Measurements from ENCODE around the gene SLC10A4.

The SLC10A4 gene

DNA sequence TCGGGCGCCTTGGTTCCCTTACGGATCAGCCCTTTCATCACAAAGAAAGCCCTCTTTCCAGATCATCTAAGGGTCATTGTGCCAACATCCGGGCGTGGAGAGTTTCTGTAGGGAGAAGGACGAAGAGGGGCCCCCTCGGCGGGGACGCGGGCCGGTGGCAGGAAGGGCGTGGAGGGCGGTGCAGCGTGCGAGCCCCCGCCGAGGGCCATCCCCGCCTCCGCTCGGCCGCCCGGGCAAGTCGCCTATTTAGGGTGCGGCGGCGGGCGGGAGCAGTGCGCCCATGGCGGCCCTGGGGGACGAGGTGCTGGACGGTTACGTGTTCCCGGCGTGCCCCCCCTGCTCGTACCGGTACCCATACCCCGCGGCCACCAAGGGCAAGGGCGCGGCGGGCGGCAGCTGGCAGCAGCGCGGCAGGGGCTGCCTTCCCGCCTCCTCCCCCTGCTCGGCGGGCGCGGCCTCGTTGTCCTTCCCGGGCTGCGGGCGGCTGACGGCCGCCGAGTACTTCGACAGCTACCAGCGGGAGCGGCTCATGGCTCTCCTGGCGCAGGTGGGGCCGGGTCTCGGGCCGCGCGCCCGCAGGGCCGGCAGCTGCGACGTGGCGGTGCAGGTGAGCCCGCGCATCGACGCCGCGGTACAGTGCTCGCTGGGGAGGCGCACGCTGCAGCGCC, 7.0 kb downstream of the SLC10A4 start, which contains the start of gene ZAR1:
Gene ZAR1 (plus strand): TSS at position 241 of the 668 bp plus-strand sequence. CDS start 40 bp downstream, at position 281.
- no peak for DNase-seq

DNA sequence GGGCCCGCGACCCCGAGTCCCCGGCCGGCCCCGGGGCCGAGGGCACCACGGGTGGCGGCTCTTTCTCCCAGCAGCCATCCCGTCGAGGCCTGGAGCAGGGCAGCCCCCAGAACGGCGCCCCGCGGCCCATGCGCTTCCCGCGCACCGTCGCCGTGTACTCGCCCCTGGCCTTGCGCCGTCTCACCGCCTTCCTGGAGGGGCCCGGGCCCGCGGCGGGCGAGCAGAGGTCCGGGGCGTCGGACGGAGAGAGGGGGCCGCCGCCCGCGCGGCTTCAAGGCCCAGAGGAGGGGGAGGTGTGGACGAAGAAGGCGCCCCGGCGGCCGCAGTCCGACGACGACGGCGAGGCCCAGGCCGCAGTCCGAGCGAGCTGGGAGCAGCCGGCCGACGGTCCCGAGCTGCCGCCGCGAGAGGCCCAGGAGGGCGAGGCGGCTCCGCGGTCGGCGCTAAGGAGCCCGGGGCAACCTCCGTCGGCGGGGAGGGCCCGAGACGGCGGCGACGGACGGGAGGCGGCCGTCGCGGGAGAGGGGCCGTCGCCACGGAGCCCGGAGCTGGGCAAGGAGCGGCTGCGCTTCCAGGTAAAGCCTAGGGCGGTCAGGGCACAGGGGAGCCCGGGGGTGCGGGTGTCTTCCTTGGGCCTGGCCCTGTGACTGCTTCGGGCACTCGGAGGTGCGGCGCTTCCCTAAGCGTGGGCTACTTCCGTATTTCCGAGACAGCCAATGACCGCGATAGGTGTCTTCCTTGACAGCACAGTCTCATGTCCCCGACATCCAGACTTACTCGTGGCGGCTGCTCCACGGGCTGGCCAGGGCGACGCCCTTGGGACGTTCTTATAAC, 7.8 kb downstream of the SLC10A4 start:
- DNase-seq, result no peak

DNA sequence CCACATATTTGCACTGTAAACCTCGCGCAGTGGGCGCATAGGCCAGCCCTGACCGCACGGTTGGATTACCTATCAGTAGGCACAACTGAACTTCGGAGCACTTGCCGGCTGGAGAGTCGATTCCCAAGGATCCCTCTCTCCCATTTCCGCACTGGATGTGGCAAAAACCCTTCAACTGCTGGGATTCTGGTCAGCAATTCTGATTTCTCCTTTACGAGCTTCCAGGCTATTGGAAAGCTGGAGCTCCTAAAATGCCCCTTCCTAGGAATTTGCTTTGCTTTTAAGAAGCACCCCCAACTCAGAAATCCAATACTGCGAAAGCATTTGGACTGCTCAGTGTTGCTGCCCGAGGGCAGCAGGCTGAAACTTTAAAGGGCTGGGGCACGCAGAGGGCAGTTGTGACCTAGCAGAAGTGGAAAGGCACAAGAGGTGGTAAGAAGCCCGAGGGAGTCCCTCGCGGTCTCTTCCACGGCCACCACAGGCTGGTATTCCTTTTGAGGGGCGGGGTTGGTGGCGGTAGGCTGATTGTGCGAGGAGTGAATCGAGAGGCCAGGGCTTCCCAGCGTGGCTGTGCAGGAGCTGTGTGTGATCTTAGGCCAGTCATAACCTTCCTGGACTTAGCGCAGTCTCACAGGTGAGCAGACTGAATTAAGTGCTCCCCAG, 8.5 kb downstream of the SLC10A4 start:
- DNase-seq, result no peak

DNA sequence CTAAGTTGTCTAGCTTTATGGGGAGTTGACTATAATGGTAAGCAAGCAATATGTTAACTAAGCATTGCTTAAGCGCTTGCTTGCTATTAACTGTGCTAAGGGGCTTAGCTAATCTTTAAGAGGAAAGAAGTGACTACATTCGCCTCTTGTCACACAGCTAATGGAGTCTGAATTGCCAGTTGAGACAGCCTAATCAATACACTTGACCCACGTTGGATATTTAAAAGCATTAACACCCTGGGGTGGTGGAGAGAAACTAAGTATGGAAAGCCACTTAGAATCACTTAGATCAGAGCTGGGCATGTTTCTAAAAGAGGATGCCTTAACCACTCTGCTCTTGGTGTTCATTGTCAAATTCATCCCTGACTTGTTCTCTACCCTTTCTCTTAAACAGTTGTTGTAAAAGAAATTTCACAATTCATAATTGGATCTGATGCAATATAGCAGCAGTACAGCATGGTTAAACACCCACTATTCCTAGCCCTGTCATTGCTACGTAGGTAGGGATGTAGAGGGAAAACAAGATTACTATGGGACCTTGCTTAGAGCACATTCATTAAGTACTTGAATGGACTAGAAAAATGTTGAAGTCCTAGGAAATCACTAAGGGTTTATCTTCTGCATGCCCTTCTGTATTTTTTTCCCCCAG, 10.4 kb downstream of the SLC10A4 start:
- no peak for DNase-seq

DNA sequence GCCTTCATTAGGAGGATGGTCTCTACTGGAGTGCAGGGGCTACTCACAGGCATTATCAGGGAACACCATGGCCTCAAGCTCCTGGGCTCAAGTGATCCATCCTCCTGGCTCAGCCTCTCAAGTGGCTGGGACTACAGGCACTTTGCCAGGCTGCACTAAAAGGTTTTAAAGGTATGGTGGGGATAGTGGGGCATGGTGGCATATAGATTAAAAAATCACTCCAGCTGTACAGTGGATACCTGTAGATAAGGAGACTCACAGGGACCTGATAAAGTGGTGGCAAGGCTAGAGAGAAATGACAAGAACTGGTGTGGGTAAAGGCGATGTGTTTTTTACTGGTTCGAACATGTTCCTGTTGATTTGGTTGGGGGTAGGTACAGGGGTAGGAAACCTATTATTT, 12.8 kb downstream of the SLC10A4 start:
- DNase-seq, result no peak

DNA sequence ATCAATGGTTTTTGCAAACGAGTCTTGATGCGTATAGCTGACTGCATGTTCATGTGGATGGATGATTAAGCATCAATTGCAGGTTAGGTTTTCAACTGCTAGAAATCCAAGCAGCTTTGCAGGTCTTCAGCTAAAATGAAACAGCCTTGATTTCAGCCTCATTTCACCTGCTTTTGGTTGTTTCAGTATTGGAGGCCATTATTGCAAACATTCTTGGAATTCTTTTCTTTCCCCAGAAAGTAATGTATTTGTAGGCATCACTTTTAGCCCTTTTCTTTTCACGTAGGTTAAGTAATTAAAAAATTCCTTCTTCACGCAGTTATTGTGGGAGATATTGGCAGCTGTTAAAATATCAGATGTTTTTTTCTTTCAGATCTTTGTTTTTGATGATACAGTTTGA, 15.8 kb downstream of the SLC10A4 start:
- no peak for DNase-seq

DNA sequence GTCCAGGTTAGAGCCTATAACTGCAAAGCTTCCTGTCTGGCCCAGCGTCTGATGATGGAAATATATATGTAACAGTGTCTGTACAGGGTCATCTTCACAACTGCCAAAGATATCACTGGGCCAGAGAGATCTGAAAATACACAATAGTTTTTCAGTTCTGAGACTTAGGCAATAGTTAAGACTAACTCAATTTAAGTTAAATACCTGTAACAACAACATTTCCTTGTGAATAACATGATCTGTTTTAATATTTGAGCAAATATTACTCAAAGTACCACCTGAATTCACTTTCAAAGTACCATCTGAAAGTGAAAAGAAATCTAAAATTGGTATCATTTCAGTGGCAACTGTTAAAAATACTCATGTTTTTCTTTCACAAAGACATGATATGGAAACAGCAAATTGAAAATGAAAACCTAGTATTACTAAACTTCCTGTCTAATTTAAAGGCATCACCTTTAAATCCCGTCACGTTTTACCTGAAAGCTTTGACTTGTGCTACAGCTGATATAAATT, 16.5 kb downstream of the SLC10A4 start:
- no peak for DNase-seq

DNA sequence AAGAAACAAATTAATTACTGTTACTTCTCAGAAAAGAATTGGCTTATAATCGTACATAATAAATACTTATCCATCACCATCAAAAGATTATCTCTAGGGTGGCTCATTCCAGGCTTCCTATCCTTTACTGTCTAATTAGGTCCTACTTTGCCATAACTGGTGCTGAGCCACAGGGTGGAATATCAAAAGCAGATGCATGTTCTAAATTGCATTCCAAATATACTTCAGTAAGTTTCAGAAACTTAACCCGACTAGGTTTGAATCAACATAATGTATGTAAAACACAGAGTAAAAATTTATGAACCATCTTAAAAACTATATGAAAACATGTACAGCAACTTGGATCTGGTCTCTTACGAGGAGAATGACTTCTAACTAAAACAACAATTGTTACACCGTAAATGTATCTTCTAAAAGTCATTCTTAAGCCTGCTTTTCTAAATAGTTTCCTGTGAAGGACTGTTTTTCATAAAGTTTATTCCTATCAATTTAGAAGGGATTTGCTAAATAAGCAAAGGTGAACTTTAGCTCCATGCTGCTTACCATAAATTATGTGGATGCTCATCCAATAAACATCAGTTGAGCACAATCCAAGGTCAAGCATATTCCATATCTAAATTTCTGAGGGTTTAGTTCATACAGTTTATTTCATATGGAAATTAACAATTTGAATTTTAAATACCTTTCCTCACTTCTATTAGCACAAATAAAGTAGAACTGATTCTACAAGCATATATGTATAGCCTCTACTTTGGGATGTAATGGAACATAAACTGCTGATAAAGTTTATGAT, 20.3 kb downstream of the SLC10A4 start:
- DNase-seq, result no peak

DNA sequence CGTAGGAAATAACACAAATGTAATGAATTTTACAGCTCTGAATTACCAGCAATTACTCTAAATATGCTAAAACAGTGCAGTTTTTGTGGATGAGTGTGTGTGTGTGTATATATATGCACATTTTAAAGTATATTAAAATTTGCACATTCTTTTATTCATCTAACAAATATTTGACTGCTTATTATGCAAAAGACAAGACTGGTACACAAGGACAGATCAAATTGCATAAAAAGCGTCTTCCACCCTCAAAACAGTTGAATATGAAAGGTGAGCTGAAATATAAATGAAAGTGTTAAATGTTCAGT, 20.8 kb downstream of the SLC10A4 start:
- no peak for DNase-seq

DNA sequence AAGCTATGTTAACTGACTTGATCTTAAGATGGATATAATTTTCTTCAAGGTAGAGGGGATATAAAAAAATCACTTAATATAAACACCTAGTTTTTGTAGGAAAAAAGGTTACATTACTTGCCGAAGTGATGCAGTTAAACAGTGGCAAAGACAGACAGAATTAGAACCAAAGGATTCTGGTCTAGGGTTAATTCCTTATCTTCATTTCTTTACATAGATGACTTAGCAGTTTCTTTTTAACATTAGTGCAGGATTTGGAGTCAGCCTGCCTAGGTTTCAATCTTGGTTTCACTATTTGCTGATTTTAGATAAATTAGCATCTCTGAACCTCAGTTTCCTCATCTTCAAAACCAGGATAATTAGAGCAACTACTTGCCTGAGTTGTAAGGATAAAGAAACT, 21.2 kb downstream of the SLC10A4 start:
- DNase-seq, result no peak

DNA sequence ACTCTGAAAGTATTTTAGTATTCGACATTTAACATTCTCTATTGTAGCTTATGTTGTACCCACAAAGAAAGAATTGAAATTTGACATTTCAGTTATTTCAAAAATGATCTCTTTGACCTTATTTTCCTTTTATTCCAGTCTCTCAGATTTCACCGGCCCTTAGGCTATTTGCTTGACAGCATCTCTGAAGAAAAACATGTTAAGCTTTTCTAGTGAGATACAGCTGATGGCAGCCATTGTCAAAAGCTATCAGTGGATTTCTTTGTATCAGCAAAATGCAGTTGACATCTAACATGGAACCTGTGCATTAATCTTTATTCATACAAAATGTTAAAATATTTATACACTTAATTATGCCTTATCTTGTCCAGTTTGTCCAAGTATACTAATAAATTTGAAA, 23.6 kb downstream of the SLC10A4 start:
- DNase-seq, result no peak

DNA sequence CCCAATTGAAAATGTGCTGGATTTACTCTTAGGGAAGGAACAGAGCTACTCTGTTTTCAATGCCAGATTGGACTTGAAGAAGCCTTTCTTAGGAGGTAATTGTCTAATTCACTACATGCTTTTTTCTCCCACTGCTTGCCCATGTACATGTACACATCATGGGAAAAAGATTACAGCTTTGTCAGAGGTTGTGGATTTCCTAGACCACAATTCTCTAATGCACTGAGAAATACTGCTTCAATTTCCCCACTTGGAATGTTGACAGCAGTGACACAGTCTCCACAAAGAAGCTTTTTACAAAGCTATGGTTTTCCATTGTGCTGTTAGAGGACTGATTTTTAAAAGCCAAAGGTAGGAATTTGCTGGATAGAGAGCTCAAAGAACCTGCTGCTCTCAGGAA, 26.4 kb downstream of the SLC10A4 start:
- no peak for DNase-seq

DNA sequence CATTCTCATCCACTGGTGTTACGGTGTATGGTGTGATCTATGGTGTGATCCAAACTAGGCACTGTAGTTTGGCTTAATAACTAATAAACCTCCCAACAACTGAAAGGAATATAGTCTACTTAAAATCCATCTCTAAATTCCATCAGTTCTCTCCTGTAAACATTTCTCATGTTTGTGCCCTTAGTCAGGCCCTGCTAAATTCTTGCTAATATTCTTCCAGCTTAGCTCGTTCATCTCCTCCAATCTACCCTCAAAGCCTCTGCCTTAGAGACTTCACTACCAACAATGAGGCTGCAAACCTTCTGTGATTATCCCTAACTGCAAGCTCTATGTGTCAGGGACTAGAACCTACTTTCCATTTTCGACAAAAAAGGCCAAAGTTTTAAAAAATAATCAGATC, 35.0 kb downstream of the SLC10A4 start:
- DNase-seq, result no peak

DNA sequence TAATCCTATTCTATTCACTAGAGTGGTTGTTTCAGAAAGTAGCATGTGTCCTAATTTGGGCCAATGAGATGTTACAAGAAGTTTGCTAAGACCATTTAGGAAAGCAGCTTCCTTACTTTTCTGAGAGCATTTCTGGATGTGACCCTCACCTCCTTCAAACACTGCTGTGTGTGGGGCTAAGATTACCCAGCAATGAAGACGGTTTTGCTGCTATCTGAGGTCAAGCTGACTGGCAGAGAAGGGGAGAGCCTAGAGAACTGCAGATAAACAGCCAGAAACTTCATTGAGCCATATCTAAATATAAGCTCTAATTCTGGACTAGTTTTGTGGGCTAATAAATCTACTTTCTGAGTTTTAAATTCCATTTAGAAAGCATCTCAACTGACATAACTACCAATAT, 43.3 kb downstream of the SLC10A4 start:
- no peak for DNase-seq

DNA sequence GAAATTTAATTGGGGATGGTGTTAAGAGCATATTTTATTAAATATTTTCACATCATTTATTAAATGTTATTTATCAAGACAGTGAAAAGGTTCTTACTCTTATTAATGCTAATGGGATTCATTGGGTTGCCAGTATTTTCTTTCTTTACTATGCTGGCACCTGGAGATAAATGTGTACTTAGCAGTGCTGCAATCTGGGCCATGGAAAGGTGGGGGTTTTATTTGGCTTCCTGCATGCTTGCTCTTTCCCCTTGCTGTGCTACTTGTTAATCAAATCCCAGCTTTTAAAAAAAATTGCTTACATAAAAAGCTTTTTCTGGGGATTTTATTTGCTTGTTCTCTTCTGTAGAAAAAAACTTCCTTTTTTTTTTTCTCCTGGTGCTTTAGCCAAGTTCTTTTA, 55.2 kb downstream of the SLC10A4 start:
- no peak for DNase-seq
